GM18520 (cell line): ENCODE data around the gene ALKBH3.

Source experiments
- ATAC-seq: cut with Tn5 transposase; IDR thresholded peaks from one replicate; pipeline ENCODE4 v1.9.1; 2021; ENCODE audit not compliant: unreplicated experiment

The ALKBH3 gene

DNA sequence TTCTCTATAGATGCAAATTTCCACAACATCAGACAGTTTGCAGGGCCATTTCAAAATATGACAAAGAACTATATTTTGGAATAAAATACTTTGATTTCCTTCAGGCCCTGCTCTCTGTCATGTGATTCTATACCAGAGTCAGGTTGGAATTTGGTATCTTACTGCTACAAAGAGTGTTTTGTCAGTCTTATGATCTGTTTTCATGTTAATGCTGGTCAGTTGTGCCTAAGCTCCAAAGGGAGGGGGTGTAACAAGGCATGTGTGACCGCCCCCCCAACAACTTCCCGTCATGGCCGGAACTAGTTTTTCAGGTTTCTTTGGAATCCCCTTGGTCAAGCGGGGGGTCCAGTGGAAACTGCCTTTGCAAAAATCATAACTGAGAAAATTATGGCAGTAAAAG lies 76.9 kb downstream of the ALKBH3 start:
- ATAC-seq = no peak

GRCh38 chr11:43959321-43959995 lies 78.8 kb downstream of the ALKBH3 start:
- no peak for ATAC-seq

- no peak for ATAC-seq
Observed at GRCh38 chr11:43962383-43963278, 82.0 kb downstream of the ALKBH3 start.

DNA sequence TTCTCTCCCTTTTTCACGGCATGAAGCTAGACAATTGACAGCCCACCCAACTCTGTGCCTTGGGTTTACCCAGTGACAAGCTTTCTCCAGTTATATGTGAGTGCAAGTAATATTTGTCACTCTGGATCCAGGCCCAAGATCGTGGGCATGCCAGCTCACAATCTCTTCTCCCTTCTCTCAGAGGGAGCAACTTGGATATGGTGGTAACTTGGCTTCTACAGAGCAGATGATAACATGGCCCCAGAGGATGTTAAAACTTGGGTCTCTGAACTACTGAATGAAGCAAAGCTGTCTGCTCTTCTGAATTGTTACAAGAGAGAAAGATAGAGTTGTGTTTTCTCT lies 82.6 kb downstream of the ALKBH3 start:
- ATAC-seq = no peak

DNA sequence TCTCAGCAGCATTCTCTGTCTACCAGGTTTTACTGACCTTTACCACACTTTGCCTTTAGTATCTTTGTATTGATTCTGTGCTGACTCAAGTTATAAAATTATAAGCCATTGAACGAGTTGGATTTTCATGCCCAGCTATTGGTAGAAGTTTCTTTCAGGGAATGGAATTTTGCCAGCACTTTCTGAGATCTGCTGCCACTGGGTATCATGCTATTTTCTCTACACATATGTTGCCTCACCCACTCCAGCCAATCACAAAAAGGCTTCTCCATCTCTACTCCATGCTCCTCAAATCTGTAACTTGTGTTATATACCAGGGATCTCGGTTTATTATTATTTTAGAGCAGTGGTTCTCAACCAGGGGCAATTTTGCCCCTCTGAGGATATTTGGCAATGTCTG lies 87.0 kb downstream of the ALKBH3 start:
- no peak for ATAC-seq

GRCh38 chr11:43968719-43969118 lies 88.1 kb downstream of the ALKBH3 start:
- ATAC-seq = no peak

GRCh38 chr11:43969543-43969942 lies 88.9 kb downstream of the ALKBH3 start:
- ATAC-seq = no peak
